ENCODE results near the gene CELF5.

The CELF5 gene

GRCh38 chr19:3248728-3249326, 24.4 kb downstream of the CELF5 start:
- DNase-seq = no peak

DNA sequence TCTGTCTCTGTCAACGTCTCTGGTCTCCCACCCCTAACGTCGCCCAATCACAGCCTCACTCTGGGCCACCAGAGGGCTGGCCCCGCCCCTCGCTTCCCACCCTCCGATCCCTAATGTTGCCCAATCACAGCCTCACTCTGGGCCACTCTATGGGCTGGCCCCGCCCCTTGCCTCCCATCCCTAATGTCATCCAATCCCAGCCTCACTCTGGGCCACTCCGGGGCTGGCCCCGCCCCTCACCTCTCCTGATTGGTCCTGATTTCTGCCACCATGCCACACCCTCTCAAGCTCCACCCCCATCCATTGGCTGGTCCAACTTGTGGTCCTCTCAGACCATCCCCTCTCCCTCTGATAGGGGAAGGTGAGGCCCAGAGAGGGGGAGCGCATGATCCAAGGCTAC, 24.9 kb downstream of the CELF5 start:
- no peak for DNase-seq

DNA sequence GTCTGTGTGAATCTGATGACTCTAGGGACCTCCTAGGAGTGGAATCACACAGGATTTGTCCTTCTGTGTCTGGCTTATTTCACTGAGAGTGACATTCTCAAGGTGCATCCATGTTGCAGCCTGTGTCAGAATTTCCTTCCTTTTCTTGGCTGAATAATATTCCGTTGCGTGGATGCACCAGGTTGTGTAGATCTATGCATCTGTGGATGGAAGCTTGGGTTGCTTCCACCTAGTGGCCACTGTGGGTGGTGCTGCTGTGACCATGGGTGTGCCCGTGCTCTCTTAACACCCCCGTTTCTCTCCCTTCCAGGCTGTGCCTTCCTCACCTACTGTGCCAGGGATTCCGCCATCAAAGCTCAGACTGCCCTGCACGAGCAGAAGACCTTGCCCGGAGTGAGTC, 26.2 kb downstream of the CELF5 start:
- DNase-seq = no peak

- no peak for DNase-seq
These were observed 26.8 kb downstream of the CELF5 start for GRCh38 chr19:3251229-3251628.

DNA sequence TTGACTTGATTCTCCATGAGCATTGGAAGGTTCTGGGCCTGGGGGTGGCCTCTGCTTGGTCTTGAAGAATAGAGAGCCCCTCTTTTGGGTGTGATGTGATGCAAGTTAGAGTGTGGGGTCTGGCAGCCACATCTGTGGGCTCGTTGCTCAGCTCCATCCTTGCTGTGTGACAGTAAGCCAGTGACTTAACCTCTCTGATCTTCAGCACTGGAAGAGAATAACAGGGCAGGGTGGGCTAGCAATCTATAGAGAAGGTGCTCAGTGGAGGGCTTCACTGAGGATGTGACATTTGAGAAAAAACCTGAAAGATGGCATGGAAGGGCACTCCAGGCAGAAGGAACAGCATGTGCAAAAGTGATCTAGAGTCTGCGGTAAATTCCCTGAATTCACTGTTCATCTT, 28.2 kb downstream of the CELF5 start:
- DNase-seq = no peak

DNA sequence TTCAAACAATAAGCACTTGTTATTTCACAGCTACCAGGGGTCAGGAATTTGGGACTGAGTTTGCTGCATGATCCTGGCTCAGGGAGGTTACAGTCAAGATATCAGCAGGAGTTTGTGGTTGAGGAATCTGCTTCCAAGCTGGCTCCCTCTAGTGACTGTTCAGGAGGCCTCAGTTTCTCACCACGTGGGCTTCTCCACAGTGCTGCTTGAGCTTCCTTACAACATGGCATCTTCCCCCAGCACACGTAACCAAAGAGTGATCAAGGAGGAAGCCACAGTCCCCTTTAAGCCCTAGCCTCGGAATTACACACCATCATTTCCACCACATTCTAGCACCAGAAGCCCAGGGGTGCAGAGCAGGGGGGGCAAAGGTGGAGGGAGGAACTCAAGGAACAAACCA, 28.8 kb downstream of the CELF5 start:
- DNase-seq = no peak

DNA sequence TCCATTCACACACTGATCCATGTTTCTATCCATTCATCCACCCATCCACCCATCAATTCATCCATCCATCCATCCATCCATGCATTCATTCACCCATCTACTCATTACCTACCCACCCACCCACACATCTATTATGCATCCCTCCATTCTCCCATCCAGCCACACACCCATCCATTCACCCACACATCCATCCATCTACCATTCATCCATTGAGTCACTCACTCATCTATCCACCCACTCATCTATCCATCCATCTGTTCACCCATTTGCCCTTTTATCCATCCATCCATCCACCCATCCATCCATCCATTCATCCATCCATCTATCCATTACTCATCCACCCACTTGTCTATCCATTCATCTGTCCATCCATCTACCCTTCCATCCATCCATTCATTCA, 30.1 kb downstream of the CELF5 start:
- no peak for DNase-seq

- DNase-seq = no peak
These were observed 32.6 kb downstream of the CELF5 start for GRCh38 chr19:3257071-3257470.

DNA sequence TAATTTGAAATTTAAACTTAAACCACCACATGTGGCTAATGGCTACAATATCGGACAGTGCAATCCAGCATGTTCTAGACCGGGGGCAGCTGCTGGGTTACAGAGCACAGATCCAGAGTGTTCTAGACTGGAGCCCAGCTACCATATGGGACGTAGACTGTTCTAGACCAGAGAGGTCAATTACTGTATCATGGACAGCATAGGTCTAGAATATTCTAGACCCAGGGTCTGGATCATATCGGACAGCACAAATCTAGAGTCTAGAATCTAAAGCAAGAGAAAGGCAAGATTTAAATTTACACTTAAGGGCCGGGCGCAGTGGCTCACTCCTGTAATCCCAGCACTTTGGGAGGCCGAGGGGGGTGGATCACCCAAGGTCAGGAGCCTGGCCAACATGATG, 37.9 kb downstream of the CELF5 start:
- DNase-seq = no peak

DNA sequence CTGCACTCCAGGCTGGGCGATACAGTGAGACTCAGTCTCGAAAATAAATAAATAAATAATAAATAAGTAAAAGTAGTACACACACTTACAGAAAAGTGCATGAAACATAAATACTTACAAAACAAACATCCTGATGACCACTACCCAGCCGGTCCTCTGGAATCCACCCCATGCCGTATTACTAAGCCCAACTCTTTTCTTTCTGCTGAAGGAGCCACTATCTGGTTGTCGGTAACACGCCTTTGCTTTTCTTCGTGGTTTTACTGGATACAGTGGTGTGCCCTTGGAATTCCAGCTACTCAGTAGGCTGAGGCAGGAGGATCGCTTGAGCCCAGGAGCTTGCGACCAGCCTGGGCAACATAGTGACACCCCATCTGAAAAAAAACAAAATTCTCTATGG, 39.4 kb downstream of the CELF5 start:
- DNase-seq = no peak

DNA sequence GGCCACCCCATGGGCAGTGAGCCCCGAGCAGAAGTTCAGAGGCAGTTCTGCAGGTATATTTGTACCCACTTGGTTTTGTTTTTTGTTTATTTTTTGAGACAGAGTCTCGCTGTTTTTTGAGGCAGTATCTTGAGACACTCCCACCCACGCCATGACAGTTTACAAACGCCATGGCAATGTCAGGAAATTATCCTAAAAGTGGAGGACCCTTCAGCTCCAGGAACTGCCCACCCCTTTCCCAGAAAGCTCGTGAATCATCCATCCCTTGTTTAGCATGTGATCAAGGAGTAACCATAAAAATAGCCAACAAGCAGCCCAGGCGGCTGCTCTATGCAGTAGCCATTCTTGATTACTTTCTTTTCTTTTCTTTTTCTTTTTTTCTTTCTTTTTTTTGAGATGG, 41.0 kb downstream of the CELF5 start:
- DNase-seq = no peak

DNA sequence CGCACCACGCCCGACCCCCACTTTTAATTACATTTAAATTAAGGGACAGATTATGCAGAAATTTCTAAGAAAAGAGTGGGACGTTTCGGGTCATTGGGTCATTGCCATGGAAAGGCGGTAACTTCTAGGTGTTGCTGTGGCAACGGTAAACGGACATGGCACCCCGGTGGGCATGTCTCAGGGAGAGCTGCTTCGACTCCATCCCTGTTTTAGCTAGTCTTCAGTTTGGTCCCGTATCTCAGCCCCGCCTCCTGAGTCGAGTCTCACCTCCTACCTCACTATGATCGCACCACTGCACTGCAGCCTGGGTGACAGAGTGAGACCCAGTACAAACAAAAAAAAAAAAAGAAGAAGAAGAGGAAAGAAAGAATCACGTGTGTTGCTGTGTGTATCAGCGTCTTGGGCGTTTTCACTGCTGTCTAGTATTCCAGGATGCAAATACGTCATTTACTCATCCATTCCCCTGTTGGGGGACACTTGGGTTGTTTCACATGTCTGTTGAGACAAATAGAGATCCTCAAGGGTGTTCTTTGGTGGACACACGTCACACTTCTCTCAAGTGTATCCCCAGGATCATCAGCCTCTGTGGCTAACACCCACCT, 41.7 kb downstream of the CELF5 start:
- no peak for DNase-seq

DNA sequence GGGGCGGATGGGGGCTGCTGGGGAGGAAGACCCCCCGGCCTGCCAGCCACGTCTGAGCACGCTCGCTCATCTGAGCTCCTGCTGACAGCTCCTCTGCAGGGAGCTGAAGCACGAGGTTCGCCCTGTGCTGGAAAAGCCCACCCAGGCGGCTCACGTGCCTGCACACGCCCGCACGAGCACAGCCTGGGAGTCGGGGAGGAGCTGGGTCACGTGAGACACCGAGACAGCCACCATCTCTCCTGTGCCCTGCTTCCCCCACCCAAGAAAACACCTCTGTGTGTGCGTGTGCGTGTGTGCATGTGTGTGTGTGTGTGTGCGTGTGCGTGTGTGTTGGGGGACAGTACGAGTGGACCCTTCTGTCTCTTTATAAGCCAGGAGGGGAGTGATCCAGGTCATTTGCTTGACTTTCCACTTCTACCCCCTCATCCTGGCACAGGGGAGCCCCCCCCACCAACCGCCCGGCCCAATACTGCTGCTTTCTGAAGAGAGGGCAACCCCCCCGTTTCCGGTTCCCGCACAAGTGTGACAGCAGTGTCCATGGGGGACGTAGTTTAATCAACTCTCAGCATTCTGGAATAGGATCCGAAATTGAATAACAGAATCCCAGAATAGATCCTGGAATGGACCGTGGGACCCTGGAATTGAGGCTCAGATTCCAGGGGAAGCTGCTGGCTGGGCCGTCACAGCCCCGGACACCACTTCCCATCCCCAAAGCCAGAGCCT, 42.5 kb downstream of the CELF5 start:
- DNase-seq = no peak

- DNase-seq = no peak
These were observed 43.9 kb downstream of the CELF5 start for GRCh38 chr19:3268326-3268725.

DNA sequence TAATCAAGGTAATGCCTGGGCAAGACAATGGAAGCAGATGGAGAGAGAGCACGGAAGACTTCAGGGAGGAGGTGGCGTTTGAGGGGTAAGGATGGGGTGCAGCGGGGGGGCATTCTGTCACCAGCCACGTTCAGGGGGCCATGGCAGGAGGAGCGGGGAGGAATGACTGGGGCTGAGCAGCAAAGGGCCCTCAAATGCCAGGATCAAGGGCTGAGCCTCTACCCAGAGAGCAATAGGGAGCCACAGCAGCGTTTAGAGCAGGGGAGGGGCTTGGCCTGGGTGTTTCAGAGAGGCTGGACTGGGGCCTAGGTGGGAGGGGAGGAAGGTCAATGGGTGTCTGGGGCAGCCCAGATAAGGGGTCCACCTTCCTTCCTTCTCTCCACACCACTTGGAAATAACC, 44.3 kb downstream of the CELF5 start:
- no peak for DNase-seq

DNA sequence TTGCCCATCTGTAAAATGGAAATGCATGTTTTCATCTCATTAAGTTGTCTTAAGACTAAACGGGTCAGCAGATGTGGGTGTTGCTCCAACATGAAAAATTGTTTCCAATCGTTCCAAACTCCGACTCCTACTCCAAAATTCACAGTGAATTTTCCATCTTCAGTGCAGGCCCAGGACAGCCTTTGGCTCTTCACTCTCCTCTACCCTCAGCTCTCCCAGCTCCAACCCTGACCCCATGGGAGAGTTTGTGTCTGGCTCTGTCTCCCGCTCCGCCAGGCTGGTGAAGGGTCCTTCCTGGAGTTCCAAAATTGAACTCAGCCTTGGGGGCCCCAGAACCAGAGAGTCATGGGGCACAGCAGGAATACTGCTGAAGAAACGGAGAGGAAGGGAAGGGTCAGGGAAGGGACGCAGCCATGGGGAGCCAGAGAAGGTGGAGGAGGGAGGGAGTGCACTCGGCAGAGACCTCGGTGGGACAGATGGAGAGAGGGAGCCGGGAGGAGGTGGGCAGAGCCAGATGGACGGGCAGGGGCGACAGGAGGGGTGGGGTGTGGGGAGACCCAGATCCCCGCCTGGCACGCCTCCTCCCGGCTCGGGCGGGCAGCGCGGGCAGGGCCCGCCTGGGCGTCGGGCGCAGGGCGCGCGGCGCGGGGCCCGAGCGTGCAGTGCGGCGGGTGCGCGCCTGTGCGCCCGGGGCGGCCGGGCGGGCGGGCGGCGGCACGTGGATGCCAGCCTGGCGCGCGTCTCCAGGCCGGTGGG, 45.6 kb downstream of the CELF5 start:
- no peak for DNase-seq

GRCh38 chr19:3270902-3271301, 46.4 kb downstream of the CELF5 start:
- no peak for DNase-seq

GRCh38 chr19:3272401-3272931, 48.0 kb downstream of the CELF5 start:
- no peak for DNase-seq

GRCh38 chr19:3272952-3273351, 48.5 kb downstream of the CELF5 start:
- DNase-seq = no peak

GRCh38 chr19:3274245-3274941, 49.9 kb downstream of the CELF5 start:
- no peak for DNase-seq

- DNase-seq = no peak
These were observed 50.6 kb downstream of the CELF5 start for GRCh38 chr19:3274942-3275582.

- peak; percentile 51 for DNase-seq
These were observed 51.3 kb downstream of the CELF5 start for GRCh38 chr19:3275583-3276340.
